HG03378 (cell line): ENCODE data around the gene LHFPL3.

Source experiments
- ATAC-seq: cut with Tn5 transposase; IDR thresholded peaks from one replicate; pipeline ENCODE4 v1.9.1; 2021; ENCODE audit warnings: mild to moderate bottlenecking, moderate library complexity; ENCODE audit not compliant: unreplicated experiment

Gene LHFPL3

DNA sequence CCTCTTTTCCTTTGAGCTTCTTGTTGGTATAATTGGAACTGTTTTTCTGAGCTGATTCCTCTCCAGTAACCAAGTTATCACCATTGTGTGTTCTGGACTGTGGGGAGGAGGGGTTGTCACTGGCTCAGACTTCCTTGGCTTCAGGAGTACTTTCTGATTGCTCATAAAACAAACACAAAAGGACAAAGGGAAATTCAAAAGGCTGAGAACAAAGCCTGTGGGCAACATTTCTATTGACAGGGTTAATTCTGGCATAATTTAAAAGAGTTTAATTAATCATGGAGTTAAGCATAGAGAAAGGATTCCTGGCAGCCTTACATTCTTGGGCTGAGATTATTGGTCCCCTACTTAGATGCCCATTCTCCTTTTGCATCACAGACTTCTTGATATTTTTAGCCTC, 462.7 kb downstream of the LHFPL3 start:
- no peak for ATAC-seq

DNA sequence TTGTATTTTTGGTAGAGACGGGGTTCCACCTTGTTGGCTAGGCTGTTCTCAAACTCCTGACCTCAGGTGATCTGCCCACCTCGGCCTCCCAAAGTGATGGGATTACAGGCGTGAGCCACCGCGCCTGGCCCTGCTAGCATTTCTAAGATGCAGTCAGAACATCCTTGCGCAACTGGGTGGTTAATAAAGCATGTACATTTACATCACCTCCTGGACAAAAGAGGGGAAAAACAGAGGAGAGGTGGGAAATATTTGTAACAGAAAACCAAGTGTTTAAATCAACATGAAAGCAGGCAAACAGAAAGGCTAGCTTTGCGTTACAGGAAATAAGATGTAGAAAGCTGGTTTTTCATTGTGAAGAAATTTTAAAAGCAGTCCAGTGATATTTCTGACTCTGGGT, 464.7 kb downstream of the LHFPL3 start:
- ATAC-seq: no peak

GRCh38 chr7:104794154-104794553, 465.8 kb downstream of the LHFPL3 start:
- no peak for ATAC-seq

DNA sequence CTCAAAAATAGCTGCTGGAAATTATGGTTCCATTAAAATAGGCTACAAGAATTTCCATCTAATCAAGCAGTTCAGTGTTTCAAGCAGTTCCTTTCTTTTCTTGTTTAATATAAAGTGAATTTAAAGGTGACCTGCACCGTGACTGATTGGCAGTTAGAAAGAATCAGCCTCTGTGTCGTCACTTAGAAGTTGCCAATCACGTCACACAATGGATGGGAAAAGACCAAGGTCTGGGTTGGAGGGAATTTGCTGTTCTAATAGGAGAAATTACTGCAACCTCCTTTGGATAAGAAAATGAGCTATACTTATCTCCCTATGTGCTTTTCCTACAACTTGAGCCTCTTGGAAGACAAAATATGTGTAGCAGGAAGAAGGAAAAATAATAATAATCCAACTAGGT, 466.2 kb downstream of the LHFPL3 start:
- no peak for ATAC-seq

DNA sequence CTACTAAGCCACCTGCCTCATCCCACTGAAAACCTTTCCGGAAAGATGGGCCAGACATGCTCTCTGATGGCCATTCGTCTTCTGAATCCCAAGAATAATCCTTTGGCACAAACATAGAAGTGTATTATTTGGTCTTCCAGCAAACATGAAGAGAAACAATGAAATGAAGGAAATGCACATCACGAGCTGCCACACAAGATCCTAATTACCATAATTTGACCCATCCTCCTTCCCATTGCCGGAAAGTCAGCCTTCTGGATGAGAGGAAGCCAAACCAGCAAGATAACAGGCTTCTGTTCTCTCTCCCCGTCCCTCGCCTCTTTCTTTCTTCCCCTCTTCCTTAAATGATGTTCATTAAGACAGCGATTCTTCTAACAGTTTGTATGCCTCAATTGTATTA, 466.7 kb downstream of the LHFPL3 start:
- ATAC-seq: no peak

GRCh38 chr7:104795616-104796398, 467.4 kb downstream of the LHFPL3 start:
- no peak for ATAC-seq

DNA sequence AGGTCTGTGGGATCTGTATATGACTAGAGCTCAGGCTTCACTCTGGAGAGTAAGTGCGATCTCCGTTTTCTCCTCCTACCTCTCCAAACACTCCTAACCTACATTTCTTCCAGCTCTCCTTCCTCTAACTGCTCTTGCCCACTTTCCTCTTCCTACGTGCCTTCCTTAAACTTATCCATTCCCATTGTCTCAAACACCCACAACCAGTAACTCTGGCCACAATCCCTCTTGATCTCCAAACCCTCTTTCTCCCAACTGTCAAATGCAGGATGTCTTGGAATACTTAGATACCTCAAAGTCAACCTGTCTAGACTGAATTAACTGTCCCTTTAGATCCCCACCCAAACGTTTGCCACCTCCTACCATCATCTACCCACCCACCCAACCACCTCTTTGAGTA, 471.9 kb downstream of the LHFPL3 start:
- no peak for ATAC-seq

DNA sequence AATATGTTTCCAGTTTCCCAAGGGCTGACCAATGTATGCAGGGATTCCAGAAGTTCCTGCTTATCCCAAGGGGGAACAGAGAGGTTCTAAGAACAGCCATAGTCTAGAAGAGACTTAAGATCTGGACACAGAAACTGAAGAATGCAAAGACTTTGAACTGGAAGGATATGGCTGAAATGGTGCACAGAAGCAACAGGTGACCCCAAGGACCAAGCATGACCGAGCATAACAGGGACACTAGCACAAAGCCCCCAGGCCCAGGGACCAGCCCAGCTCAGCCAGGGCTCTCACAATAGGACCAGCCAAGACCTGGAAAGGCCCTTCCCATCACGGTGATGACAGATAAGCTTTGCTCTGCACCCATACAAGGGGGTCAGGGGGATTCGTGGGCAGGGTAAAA, 472.6 kb downstream of the LHFPL3 start:
- ATAC-seq: no peak

- no peak for ATAC-seq
These were observed 475.5 kb downstream of the LHFPL3 start for GRCh38 chr7:104803931-104804330.

- no peak for ATAC-seq
These were observed 476.3 kb downstream of the LHFPL3 start for GRCh38 chr7:104804696-104805095.

DNA sequence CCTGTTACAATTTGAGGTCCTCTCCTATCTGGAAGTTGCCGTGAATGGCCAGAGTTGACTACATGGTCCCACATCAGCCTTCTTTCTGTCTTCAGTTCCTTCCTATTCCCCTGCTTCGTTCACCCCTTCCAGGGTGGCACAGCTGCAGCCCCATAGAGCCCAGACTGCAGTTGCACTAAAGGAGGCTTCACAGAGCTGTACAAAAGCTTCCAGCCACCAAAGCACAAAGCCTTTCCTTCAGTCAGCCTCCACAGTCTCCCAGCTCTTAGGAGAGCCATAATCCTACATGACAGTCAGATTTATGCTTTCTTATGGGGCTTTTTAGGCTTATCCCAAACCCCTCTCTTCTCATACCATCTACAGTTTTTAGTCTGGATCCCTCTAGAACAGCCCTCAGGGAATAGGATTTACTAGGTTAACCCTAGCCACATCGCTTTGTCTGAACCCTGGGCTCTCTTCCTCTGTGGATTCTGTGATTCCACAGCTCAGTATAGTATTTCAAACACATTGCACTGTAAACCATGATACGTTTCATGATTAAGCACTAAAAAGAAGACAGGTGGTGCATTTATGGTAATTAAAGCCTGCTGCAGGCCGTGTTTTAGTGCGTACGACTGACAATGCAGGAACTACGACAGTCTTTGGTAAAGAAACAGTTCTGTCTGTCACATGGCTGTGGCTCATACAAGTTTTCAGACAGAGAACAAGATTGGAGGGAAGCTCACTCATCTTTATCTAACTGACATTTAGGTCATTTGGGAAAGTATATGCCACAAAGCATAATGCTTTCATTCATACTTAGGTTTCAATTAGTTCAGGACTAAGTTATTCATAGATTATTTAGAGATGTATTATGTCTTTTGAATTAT, 477.3 kb downstream of the LHFPL3 start:
- no peak for ATAC-seq

DNA sequence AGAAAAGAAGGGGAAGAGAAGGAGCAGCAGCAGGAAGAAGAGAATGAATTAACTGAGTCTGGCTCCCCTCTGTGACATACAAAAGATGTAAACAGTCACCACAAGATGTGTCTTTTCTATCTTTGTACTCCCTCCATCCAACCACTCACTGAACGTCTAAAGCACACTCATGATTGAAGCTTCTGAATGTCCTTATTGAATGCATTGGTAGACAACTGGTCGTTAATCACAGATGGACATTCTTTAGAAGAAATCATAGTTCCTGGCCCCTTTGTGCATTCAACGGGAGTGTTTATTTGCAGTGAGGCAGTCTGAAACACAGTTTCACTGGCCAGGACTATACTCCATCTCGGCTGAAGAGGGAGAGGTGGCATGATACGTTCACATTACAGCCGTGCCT, 479.3 kb downstream of the LHFPL3 start:
- ATAC-seq: no peak

DNA sequence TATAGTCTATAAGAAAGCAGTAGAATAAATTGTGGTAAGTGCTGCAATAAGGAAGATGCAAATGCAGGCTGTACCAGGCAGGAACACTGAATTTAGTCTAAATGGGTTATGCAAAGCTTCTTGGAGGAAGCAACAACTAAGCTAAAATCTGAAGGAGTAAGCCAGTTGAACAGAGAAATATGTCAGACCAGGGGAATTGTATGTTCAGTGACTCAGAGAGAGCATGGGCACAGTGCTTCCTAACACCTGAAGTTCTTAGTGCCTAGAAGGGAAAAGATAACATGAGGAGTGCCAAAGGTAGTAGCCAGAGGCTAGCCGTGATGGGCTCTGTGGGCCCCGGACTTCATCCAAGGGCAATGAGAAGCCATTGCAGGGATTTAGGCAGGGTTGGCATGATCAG, 481.5 kb downstream of the LHFPL3 start:
- no peak for ATAC-seq

DNA sequence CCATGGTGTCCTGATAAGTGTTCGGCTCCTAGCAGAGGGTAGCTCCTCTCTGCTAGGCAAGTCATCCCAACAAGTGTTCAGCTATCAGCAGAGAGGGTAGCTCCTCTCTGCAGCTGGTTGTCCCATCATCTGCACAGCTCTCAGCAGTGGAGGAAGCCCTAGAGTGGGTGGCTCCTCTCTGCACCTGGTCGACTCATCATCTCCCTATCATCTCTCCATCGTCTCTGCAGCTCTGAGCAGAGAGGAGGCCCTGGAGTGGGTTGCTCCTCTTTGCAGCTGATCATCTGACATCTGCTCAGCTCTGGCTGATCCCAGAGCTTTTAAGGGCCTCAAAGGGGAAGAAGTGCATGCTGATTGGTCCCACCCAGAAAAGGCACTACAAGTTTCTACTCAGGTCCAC, 485.7 kb downstream of the LHFPL3 start:
- ATAC-seq: no peak

GRCh38 chr7:104814671-104815400, 486.4 kb downstream of the LHFPL3 start:
- no peak for ATAC-seq

DNA sequence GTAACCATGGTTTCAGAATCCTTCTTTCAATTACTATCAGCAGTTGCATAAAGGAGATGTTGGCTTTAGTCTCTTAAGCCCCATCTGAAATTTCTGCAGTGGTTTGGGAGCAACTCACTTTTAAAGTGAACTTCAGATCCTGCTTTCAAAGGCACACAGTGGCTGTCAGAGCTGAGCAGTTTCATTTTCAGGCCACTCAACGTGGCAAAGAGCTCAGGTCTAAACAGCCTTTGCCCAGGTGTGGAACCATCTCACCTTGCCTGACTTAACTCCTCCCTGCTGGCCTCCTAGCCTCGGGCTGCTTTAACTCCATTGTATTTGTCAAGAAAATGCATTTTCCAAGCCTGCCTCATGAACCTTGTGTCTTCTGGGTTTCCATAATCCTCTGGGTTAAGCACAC, 488.1 kb downstream of the LHFPL3 start:
- no peak for ATAC-seq

GRCh38 chr7:104818961-104819880, 490.8 kb downstream of the LHFPL3 start:
- ATAC-seq: no peak

DNA sequence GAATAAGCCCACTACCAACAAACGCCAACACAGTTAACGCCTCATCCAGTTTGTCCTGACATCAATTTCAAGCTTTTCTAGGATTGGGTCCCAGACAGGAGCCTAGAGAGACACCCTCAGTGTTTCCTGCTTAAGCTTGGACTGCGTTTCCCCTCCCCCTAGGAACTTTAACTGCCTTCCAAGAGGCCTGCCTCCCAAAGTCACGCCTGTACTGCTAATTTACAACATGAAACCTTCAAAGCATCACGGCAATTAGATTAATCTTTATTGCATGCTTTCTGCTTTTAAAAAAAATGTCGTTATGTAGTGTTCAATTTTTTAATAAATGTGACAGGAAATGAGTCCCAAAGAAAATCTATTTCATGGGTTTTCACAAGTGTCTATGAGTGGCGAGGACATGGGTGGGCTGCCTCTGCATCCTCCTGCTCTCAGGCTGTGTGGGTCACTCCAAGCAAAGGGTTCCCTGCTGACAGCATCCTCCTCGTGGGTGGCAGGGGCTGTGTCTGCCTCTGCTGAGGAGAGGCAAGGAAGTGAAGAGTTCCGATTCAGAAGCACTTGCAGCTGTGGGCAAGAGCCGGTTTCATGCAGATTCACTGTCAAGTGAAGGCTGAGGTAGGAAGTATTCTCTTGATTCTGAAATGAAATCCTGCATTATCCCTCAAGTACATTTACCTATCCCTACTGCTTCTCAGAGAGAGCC, 492.6 kb downstream of the LHFPL3 start:
- ATAC-seq: no peak

DNA sequence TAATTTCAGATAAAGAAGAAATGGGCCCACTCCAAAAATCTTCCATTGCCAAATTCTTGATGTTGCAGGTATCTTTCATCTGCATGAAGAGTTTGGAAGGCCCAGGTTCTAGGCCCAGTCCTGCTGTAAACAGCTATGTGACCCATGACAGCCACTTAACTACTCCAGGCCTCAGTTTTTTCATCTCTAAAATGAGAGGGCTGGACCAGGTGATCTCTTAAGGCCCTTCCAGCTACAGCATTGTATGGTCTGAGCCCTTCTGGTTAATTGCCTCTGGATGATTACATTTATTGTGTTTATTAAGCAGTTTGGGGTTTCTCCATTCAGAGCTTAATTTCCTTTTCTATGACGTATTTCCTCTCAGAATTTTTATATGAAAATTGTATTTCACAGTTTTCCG, 494.8 kb downstream of the LHFPL3 start:
- no peak for ATAC-seq

GRCh38 chr7:104825099-104825498, 496.7 kb downstream of the LHFPL3 start:
- no peak for ATAC-seq
